HEK293 (cell line): ENCODE measurements around the gene FOXJ2.

Experiments used
- CTCF ChIA-PET: fragments of 350-600 bp; formaldehyde crosslinking; extraction: SDS; loops from one replicate; lab custom pipeline; 2021; ENCODE audit warnings: antibody characterized with exemption; lab: Yijun Ruan, JAX
- POLR2A ChIA-PET: fragments of 300-600 bp; formaldehyde crosslinking; extraction: SDS; loops from one replicate; lab custom pipeline; 2020; ENCODE audit warnings: antibody characterized with exemption, inconsistent platforms; lab: Yijun Ruan, JAX
- H3K27ac ChIP-seq: fragments of 200-500 bp; sonication (Bioruptor generic); 2 replicates; pipeline ENCODE4 v1.5.1; 2014; ENCODE audit warnings: low read depth, low read length, control low read depth, inconsistent platforms; ENCODE audit errors: extremely low read depth
- H3K36me3 ChIP-seq, 2 experiments: fragments of 200-500 bp in 1 of 2; sonication (Bioruptor generic) in 1 of 2; 1 replicate in 1 of 2; 2 replicates in 1 of 2; pipeline ENCODE4 v1.5.1; 2014 to 2017; ENCODE audit warnings: inconsistent platforms in 2 of 2, low read length in 2 of 2; ENCODE audit not compliant: control insufficient read depth in 2 of 2, insufficient read depth in 1 of 2
- H3K4me1 ChIP-seq: fragments of 200-500 bp; sonication (Bioruptor generic); 2 replicates; pipeline ENCODE4 v1.5.1; 2014; ENCODE audit warnings: mild to moderate bottlenecking, low read length, inconsistent platforms; ENCODE audit not compliant: control insufficient read depth, insufficient read depth
- H3K4me3 ChIP-seq: 2 replicates; pipeline ENCODE4 v1.5.1; 2011; ENCODE audit warnings: low read depth, mild to moderate bottlenecking, control low read depth, low read length, moderate library complexity
- H3K9me3 ChIP-seq: fragments of 200-500 bp; sonication (Bioruptor generic); 2 replicates; pipeline ENCODE4 v1.5.1; 2014; ENCODE audit warnings: low read depth, low read length, inconsistent platforms; ENCODE audit not compliant: control insufficient read depth, insufficient read depth
- INSM2 ChIP-seq: fragments of 450-650 bp; formaldehyde crosslinking; IDR thresholded peaks from 2 replicates; pipeline ENCODE4 v1.5.1; 2016; ENCODE audit warnings: missing biosample characterization, missing genetic modification characterization
- OSR2 ChIP-seq: fragments of 450-650 bp; formaldehyde crosslinking; IDR thresholded peaks from 2 replicates; pipeline ENCODE4 v1.5.1; 2016; ENCODE audit warnings: missing biosample characterization, missing genetic modification characterization
- TCF7L2 ChIP-seq: IDR thresholded peaks from 2 replicates; pipeline ENCODE4 v1.6.1; 2011; ENCODE audit warnings: low read depth, mild to moderate bottlenecking, inconsistent platforms, low read length, moderate library complexity, borderline replicate concordance
- WT1 ChIP-seq: fragments of 450-650 bp; formaldehyde crosslinking; IDR thresholded peaks from 2 replicates; pipeline ENCODE4 v1.5.1; 2016; ENCODE audit warnings: missing biosample characterization, missing genetic modification characterization
- ZBTB11 ChIP-seq: fragments of 450-650 bp; formaldehyde crosslinking; conservative IDR thresholded peaks from 2 replicates; pipeline ENCODE4 v1.5.1; 2016; ENCODE audit warnings: low read depth, missing biosample characterization, missing genetic modification characterization
- ZBTB8A ChIP-seq: fragments of 450-650 bp; formaldehyde crosslinking; IDR thresholded peaks from 2 replicates; pipeline ENCODE4 v1.5.1; 2016; ENCODE audit warnings: missing biosample characterization, missing genetic modification characterization
- ZIC2 ChIP-seq: fragments of 450-650 bp; formaldehyde crosslinking; IDR thresholded peaks from 2 replicates; pipeline ENCODE4 v1.5.1; 2016; ENCODE audit warnings: missing biosample characterization, missing genetic modification characterization
- ZNF132 ChIP-seq: fragments of 450-650 bp; formaldehyde crosslinking; IDR thresholded peaks from 2 replicates; pipeline ENCODE4 v1.5.1; 2017; ENCODE audit warnings: missing biosample characterization, missing genetic modification characterization, borderline replicate concordance
- ZNF174 ChIP-seq: fragments of 450-650 bp; formaldehyde crosslinking; IDR thresholded peaks from 2 replicates; pipeline ENCODE4 v1.5.0; 2017; ENCODE audit warnings: missing biosample characterization, mild to moderate bottlenecking, missing genetic modification characterization
- ZNF2 ChIP-seq: fragments of 450-650 bp; formaldehyde crosslinking; IDR thresholded peaks from 2 replicates; pipeline ENCODE4 v1.5.1; 2016; ENCODE audit warnings: missing biosample characterization, missing genetic modification characterization
- ZNF202 ChIP-seq: fragments of 450-650 bp; formaldehyde crosslinking; IDR thresholded peaks from 2 replicates; pipeline ENCODE4 v1.5.1; 2016; ENCODE audit warnings: missing biosample characterization, missing genetic modification characterization, borderline replicate concordance
- ZNF354C ChIP-seq: fragments of 450-650 bp; formaldehyde crosslinking; IDR thresholded peaks from 2 replicates; pipeline ENCODE4 v1.5.1; 2016; ENCODE audit warnings: missing biosample characterization, missing genetic modification characterization, low read depth, borderline replicate concordance
- ZNF398 ChIP-seq: fragments of 450-650 bp; formaldehyde crosslinking; IDR thresholded peaks from 2 replicates; pipeline ENCODE4 v1.5.1; 2017; ENCODE audit warnings: missing biosample characterization, missing genetic modification characterization
- ZNF549 ChIP-seq: fragments of 450-650 bp; IDR thresholded peaks from 2 replicates; pipeline ENCODE4 v1.5.1; 2018; ENCODE audit warnings: missing biosample characterization, missing genetic modification characterization, mild to moderate bottlenecking, inconsistent platforms, moderate library complexity
- ZNF596 ChIP-seq: fragments of 450-650 bp; IDR thresholded peaks from 2 replicates; pipeline ENCODE4 v1.5.0; 2018; ENCODE audit warnings: missing biosample characterization, mild to moderate bottlenecking, missing genetic modification characterization, moderate library complexity
- ZNF639 ChIP-seq: fragments of 450-650 bp; formaldehyde crosslinking; IDR thresholded peaks from 2 replicates; pipeline ENCODE4 v1.5.1; 2016; ENCODE audit warnings: missing biosample characterization, missing genetic modification characterization
- ZSCAN16 ChIP-seq: fragments of 450-650 bp; formaldehyde crosslinking; IDR thresholded peaks from 2 replicates; pipeline ENCODE4 v1.5.1; 2016; ENCODE audit warnings: missing biosample characterization, missing genetic modification characterization
- TF ChIP-seq, protein P1 (sequence below): fragments of 450-650 bp; formaldehyde crosslinking; IDR thresholded peaks from 2 replicates; pipeline ENCODE4 v1.5.1; 2016; ENCODE audit warnings: missing biosample characterization, missing genetic modification characterization
- TF ChIP-seq, protein P2 (sequence below): fragments of 450-650 bp; formaldehyde crosslinking; IDR thresholded peaks from 2 replicates; pipeline ENCODE4 v1.5.1; 2016; ENCODE audit warnings: missing biosample characterization, missing genetic modification characterization

The FOXJ2 gene

GRCh38 chr12:7985802-7986418 lies 46.6 kb upstream of the FOXJ2 start (continued):
- TF ChIP-seq OSR2 (tag by site-specific recombination) = no peak

DNA sequence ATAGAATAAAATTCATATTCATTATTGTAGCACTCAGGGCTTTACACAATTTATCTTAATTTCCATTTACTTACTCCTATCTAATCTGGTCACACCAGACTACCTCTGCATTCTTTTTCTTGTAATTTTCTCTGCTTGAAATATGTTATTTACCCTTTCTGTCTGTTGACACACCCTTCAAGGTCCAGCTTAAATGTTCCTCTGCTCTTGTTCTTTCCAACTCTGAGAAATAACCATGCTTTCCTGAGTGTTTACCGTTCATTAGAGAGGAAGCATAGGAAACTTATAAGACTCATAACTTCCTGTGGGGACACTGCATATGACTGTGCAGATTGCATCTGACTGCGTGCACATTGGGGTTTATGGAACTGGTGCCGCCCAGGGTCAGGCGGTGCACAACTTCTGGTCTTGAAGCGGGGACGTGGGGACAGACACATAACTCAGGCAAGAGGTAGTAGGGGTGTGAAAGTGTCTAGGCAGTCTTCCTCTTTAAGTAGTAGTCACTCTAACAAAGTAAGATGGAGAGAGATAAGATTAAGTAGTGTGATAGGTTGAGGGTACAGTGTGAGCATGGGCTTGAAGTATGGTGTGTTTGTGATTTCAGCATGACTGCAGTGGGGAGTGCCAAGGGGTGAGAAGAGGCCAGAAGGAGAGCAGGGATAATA lies 42.6 kb upstream of the FOXJ2 start:
- CTCF ChIA-PET = interaction anchor here (1.6 to 1.8 kb wide), 2 partner anchors 56 to 83 kb away, joined by 3 to 5 read pairs; no protein-coding TSS in a partner anchor
- Histone ChIP-seq H3K4me1 (0 out of 2 replicates have a peak, but pooled peaks cover 2% of the 10 kb centered on the region), H3K36me3 (no peaks in the 10 kb centered on the region), H3K27ac (no peak overlapping the region), H3K9me3 (no peaks in the 10 kb centered on the region), H3K4me3 (no peak overlapping the region)
- TF ChIP-seq, protein P1, sequence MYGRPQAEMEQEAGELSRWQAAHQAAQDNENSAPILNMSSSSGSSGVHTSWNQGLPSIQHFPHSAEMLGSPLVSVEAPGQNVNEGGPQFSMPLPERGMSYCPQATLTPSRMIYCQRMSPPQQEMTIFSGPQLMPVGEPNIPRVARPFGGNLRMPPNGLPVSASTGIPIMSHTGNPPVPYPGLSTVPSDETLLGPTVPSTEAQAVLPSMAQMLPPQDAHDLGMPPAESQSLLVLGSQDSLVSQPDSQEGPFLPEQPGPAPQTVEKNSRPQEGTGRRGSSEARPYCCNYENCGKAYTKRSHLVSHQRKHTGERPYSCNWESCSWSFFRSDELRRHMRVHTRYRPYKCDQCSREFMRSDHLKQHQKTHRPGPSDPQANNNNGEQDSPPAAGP (tag by site-specific recombination) = no peak
- TF ChIP-seq ZNF549 (tag by site-specific recombination) (no peak), ZNF639 (tag by site-specific recombination) (no peak), ZNF596 (tag by site-specific recombination) (no peak), ZNF398 (tag by site-specific recombination) (no peak), ZNF354C (no peak), WT1 (tag by site-specific recombination) (no peak), ZNF174 (tag by site-specific recombination) (no peak), ZNF2 (tag by site-specific recombination) (no peak)
- POLR2A ChIA-PET = interaction anchor here (1.0 kb wide), 1 partner anchor 54 kb away, joined by 5 read pairs; no protein-coding TSS in a partner anchor

DNA sequence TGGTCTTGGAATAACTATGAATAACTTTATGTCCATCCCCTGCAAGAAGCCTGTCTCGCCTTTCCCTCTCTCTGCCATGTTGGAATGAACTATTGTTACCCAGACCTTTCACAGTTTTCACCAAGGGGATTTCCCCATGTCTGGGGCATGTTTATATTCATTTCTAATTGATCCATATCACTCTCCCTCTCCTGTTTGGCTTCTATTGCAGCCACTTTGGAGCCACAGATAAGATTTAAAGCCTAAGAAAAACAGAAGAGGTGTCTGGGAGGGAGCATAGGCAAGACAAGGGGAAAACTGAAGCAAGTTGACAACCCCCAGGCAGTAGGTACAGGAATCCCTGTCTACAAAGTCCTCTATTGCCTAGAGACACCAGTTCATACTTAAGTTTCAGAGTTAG lies 41.0 kb upstream of the FOXJ2 start:
- H3K4me3 ChIP-seq = no peak overlapping the region
- H3K27ac ChIP-seq = no peak overlapping the region
- no peaks in the 10 kb centered on the region for H3K9me3 ChIP-seq
- ChIA-PET CTCF (interaction anchor here (0.6 to 4.4 kb wide), 4 partner anchors 58 to 136 kb away, joined by 3 to 52 read pairs (median 5); no protein-coding TSS in a partner anchor), POLR2A (interaction anchor here (1.0 kb wide), 1 partner anchor 55 kb away, joined by 6 read pairs; the partner anchor contains the start of gene SLC2A3)
- H3K36me3 ChIP-seq = no peaks in the 10 kb centered on the region
- H3K4me1 ChIP-seq = 0 out of 2 replicates have a peak, but pooled peaks cover 2% of the 10 kb centered on the region
- TF ChIP-seq ZIC2 = no peak
- TF ChIP-seq ZSCAN16 = no peak
- TF ChIP-seq TCF7L2 = no peak
- no peak for TF ChIP-seq ZBTB11 (tag by site-specific recombination)
- TF ChIP-seq ZNF202 = no peak
- TF ChIP-seq INSM2 (tag by site-specific recombination) = no peak
- TF ChIP-seq, protein P2, sequence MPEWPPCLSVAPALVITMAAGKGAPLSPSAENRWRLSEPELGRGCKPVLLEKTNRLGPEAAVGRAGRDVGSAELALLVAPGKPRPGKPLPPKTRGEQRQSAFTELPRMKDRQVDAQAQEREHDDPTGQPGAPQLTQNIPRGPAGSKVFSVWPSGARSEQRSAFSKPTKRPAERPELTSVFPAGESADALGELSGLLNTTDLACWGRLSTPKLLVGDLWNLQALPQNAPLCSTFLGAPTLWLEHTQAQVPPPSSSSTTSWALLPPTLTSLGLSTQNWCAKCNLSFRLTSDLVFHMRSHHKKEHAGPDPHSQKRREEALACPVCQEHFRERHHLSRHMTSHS = no peak
- no peak for TF ChIP-seq ZBTB8A (tag by site-specific recombination)
- no peak for TF ChIP-seq ZNF132 (tag by site-specific recombination)
